HL-60/S4 treated with retinoic acid at 250 ng/mL for 4 days and 3 days (cell line): ENCODE data around the gene RABGAP1.

Experiments used
- in situ Hi-C: fragments of 300-500 bp; cut with MboI; formaldehyde crosslinking; loops from 2 replicates; pipeline ENCODE4 v1.7.0; 2022; ENCODE audit warnings: low sequenced_read_pairs

Gene RABGAP1

GRCh38 chr9:123007269-123007668, 66.4 kb downstream of the RABGAP1 start:
- in situ Hi-C loops = no loop called here

- in situ Hi-C loops = no loop called here
Measured at GRCh38 chr9:123008909-123009308, 68.1 kb downstream of the RABGAP1 start.

GRCh38 chr9:123011380-123011779, 70.6 kb downstream of the RABGAP1 start:
- in situ Hi-C loops = no loop called here

GRCh38 chr9:123011878-123012528, 71.2 kb downstream of the RABGAP1 start:
- in situ Hi-C loops = no loop called here

- in situ Hi-C loops = no loop called here
Measured at GRCh38 chr9:123016631-123017030, 75.8 kb downstream of the RABGAP1 start.

- in situ Hi-C loops = no loop called here
Measured at GRCh38 chr9:123020796-123021195, 80.0 kb downstream of the RABGAP1 start.

GRCh38 chr9:123026425-123026824, 85.6 kb downstream of the RABGAP1 start:
- in situ Hi-C loops = no loop called here

- in situ Hi-C loops = no loop called here
Measured at GRCh38 chr9:123027517-123027916, 86.7 kb downstream of the RABGAP1 start.

- in situ Hi-C loops = no loop called here
Measured at GRCh38 chr9:123028136-123028535, 87.3 kb downstream of the RABGAP1 start.

GRCh38 chr9:123028973-123029372, 88.2 kb downstream of the RABGAP1 start:
- in situ Hi-C loops = no loop called here

GRCh38 chr9:123031963-123032362, 91.1 kb downstream of the RABGAP1 start:
- in situ Hi-C loops = no loop called here

GRCh38 chr9:123033352-123033751, 92.5 kb downstream of the RABGAP1 start, which contains the start of gene GPR21:
TSS of gene GPR21 (plus strand) at chr9:123033667. CDS start at chr9:123034567, 900 bp downstream.
- in situ Hi-C loops = no loop called here

GRCh38 chr9:123033864-123034601, 93.2 kb downstream of the RABGAP1 start:
- in situ Hi-C loops = no loop called here

- in situ Hi-C loops = no loop called here
Measured at GRCh38 chr9:123034881-123035510, 94.2 kb downstream of the RABGAP1 start.

- in situ Hi-C loops = no loop called here
Measured at GRCh38 chr9:123035791-123036190, 95.0 kb downstream of the RABGAP1 start.

GRCh38 chr9:123036893-123037545, 96.2 kb downstream of the RABGAP1 start:
- in situ Hi-C loops = no loop called here

- in situ Hi-C loops = no loop called here
Measured at GRCh38 chr9:123039617-123040219, 98.9 kb downstream of the RABGAP1 start.

GRCh38 chr9:123040801-123041200, 100.0 kb downstream of the RABGAP1 start:
- in situ Hi-C loops = no loop called here

GRCh38 chr9:123041489-123041888, 100.7 kb downstream of the RABGAP1 start:
- in situ Hi-C loops = no loop called here

GRCh38 chr9:123043081-123043939, 102.5 kb downstream of the RABGAP1 start:
- in situ Hi-C loops = no loop called here
